A673 (cell line): ENCODE results near the gene HK3. TPM values are rescaled to one million over a fixed set of nuclear protein-coding genes. Genes with fewer than 3 reads are reported as not detected.

Source experiments
- BruUV-seq: library from RNA; stranded (reverse); fragments of 400-500 nt; replicated peaks from 2 replicates; lab custom pipeline; 2021; lab: Mats Ljungman, UMichigan
- CTCF ChIA-PET: fragments of 300-600 bp; sonication (Branson Sonifier 250); formaldehyde crosslinking; loops from one replicate; lab custom pipeline; 2022; ENCODE audit warnings: antibody characterized with exemption; lab: Charles Lee
- POLR2A ChIA-PET: fragments of 300-600 bp; sonication (Branson Sonifier 250); formaldehyde crosslinking; loops from one replicate; lab custom pipeline; 2022; ENCODE audit warnings: antibody characterized with exemption; ENCODE audit not compliant: low non-redundant PET; lab: Charles Lee
- DNase-seq: peaks from one replicate; pipeline ENCODE4 v3.0.0-alpha.2; 2015; ENCODE audit warnings: low spot score
- H3K27ac ChIP-seq: fragments of 200-600 bp; sonication (generic); 2 replicates; pipeline ENCODE4 v1.5.1; 2016; ENCODE audit warnings: mixed run types, low read depth, mild to moderate bottlenecking, mixed read lengths, antibody characterized with exemption, low read length; ENCODE audit not compliant: poor library complexity, severe bottlenecking
- H3K27me3 ChIP-seq: fragments of 200-600 bp; sonication (generic); replicated peaks from 2 replicates; pipeline ENCODE4 v1.6.1; 2017; ENCODE audit warnings: mixed run types, low read depth, mild to moderate bottlenecking, mixed read lengths, antibody characterized with exemption, low read length; ENCODE audit not compliant: insufficient read depth, poor library complexity
- H3K36me3 ChIP-seq: fragments of 200-600 bp; sonication (generic); 2 replicates; pipeline ENCODE4 v1.6.1; 2016; ENCODE audit warnings: mixed run types, mild to moderate bottlenecking, mixed read lengths, antibody characterized with exemption, low read length; ENCODE audit not compliant: insufficient read depth, poor library complexity, severe bottlenecking
- H3K4me1 ChIP-seq: fragments of 200-600 bp; sonication (generic); 2 replicates; pipeline ENCODE4 v1.6.1; 2017; ENCODE audit warnings: mixed run types, mild to moderate bottlenecking, mixed read lengths, antibody characterized with exemption, low read length; ENCODE audit not compliant: insufficient read depth, poor library complexity, severe bottlenecking
- H3K4me3 ChIP-seq: fragments of 200-600 bp; sonication (generic); 2 replicates; pipeline ENCODE4 v1.5.1; 2016; ENCODE audit warnings: low read depth, mixed run types, mild to moderate bottlenecking, mixed read lengths, low read length; ENCODE audit not compliant: poor library complexity, severe bottlenecking
- H3K9me3 ChIP-seq: fragments of 200-600 bp; sonication (generic); 2 replicates; pipeline ENCODE4 v1.6.1; 2016; ENCODE audit warnings: mixed run types, low read depth, mild to moderate bottlenecking, mixed read lengths, antibody characterized with exemption, low read length; ENCODE audit not compliant: poor library complexity, severe bottlenecking
- EZH2 ChIP-seq: fragments of 200-600 bp; sonication (generic); IDR thresholded peaks from 2 replicates; pipeline ENCODE4 v1.6.1; 2017; ENCODE audit warnings: borderline replicate concordance, low read depth, mild to moderate bottlenecking, mixed read lengths, antibody characterized with exemption, low read length; ENCODE audit not compliant: poor library complexity, severe bottlenecking
- intact Hi-C: fragments of 100-400 bp; cut with micrococcal nuclease; formaldehyde crosslinking; loops from one replicate; pipeline ENCODE4 v1.10.0; 2022; ENCODE audit not compliant: unreplicated experiment
- total RNA-seq: library from RNA; stranded (reverse); gene quantifications from 2 replicates; pipeline ENCODE4 v1.2.3, GENCODE V29; 2021
- TF ChIP-seq, protein P1 (sequence below): fragments of 300-800, 200-600 bp; sonication (generic); conservative IDR thresholded peaks from 2 replicates; pipeline ENCODE4 v1.5.1; 2017; ENCODE audit warnings: low read depth, mild to moderate bottlenecking, antibody characterized with exemption, low read length, moderate library complexity, mixed read lengths

HK3 gene
- total RNA-seq, 1 experiment from 2014 or later: 0.84 TPM

DNA sequence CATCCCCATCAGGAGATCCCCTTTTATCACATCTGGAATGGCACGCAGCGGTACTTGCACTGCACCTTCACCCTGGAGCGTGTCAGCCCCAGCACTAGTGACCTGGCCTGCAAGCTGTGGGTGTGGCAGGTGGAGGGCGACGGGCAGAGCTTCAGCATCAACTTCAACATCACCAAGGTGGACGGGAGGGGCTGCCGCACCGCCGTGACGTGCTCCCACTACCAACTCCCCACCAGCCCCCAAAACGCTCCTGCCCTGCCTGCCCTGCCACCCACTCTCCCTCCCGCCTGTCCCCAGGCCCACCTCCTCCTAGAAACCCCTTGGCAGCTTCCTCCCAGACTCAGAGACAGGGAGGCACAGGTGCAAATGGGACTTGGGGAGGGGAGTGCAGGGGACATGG is 20.7 kb downstream of the HK3 start:
- no peak for DNase-seq
- Histone ChIP-seq H3K4me1 (no peaks in the 10 kb centered on the region), H3K27me3 (no peaks in the 10 kb centered on the region), H3K27ac (no peak overlapping the region), H3K4me3 (no peak overlapping the region), H3K36me3 (no peaks in the 10 kb centered on the region), H3K9me3 (no peaks in the 10 kb centered on the region)
- ChIA-PET POLR2A (no interaction called here), CTCF (no interaction called here)
- no TSS peak for BruUV-seq
- intact Hi-C loops: no loop called here
- TF ChIP-seq, protein P1, sequence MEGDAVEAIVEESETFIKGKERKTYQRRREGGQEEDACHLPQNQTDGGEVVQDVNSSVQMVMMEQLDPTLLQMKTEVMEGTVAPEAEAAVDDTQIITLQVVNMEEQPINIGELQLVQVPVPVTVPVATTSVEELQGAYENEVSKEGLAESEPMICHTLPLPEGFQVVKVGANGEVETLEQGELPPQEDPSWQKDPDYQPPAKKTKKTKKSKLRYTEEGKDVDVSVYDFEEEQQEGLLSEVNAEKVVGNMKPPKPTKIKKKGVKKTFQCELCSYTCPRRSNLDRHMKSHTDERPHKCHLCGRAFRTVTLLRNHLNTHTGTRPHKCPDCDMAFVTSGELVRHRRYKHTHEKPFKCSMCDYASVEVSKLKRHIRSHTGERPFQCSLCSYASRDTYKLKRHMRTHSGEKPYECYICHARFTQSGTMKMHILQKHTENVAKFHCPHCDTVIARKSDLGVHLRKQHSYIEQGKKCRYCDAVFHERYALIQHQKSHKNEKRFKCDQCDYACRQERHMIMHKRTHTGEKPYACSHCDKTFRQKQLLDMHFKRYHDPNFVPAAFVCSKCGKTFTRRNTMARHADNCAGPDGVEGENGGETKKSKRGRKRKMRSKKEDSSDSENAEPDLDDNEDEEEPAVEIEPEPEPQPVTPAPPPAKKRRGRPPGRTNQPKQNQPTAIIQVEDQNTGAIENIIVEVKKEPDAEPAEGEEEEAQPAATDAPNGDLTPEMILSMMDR: no peak
- TF ChIP-seq EZH2: no peak

DNA sequence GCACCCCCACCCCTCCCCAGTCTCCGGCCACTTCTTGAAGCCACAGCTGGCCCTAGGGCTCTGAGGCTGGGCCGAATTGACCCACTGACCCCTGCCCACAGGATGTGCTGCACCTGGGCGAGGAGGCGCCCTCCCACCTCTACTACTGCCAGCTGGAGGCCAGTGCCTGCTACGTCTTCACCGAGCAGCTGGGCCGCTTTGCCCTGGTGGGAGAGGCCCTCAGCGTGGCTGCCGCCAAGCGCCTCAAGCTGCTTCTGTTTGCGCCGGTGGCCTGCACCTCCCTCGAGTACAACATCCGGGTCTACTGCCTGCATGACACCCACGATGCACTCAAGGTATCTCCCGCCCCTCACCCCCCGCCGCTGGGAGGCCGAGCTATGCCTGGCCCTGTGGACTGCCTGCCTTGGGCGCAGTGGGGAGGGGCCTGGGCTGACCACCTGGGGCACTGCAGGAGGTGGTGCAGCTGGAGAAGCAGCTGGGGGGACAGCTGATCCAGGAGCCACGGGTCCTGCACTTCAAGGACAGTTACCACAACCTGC is 21.3 kb downstream of the HK3 start:
- intact Hi-C loops: no loop called here
- ChIA-PET CTCF (no interaction called here), POLR2A (no interaction called here)
- no peaks in the 10 kb centered on the region for H3K4me1 ChIP-seq
- no peak overlapping the region for H3K27ac ChIP-seq
- BruUV-seq: no TSS peak
- H3K4me3 ChIP-seq: no peak overlapping the region
- TF ChIP-seq EZH2: no peak
- TF ChIP-seq, protein P1: no peak
- H3K27me3 ChIP-seq: no peaks in the 10 kb centered on the region
- H3K9me3 ChIP-seq: no peaks in the 10 kb centered on the region
- H3K36me3 ChIP-seq: no peaks in the 10 kb centered on the region
- DNase-seq: no peak

DNA sequence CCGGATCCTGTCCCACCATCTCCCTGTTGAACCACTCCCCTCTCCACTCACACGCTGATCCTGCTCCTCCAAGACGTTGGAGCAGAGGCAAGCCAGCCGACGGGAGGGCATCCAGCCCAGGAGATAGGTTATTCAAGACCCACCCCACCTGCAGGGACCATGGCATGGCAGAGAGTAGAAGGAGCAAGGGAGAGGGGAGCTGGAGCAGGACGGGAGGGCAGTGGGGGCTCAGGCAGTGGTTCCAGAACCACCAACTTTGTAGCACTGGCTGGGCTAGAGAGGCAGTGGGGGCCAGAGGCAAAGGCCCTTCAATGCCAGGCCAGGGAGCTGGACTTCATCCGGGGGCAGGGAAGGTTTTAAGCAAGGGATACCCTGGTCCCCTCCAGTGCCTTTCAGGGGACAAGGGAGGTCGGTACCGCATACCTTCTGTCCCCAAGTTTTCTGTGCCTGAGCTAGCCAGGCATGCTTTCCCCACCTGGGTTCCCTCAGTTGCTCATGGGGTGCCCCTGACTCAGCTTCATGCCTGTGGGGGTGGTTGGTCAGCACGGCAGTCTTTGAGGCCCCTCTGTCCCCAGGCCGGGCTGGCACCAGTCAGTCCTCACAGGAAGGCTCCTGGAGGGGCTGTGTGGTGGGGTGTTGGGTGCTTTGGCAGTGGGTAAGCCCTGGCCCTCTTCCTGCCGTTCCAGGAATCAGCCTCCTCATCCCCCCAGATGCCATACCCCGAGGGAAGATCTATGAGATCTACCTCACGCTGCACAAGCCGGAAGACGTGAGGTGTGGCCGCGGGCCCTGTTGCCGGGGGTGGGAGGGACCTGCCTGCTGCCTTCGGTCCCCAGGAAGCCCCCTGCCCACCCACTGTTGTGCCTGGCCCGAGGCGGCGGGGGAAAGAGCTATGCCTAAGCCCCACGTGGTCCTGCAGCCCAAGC is 22.4 kb downstream of the HK3 start:
- no TSS peak for BruUV-seq
- Histone ChIP-seq H3K4me3 (no peak overlapping the region), H3K4me1 (no peaks in the 10 kb centered on the region), H3K36me3 (no peaks in the 10 kb centered on the region), H3K27ac (no peak overlapping the region), H3K9me3 (no peaks in the 10 kb centered on the region), H3K27me3 (no peaks in the 10 kb centered on the region)
- ChIA-PET CTCF (no interaction called here), POLR2A (interaction anchor here (0.6 kb wide), 1 partner anchor 136 kb away, joined by 9 read pairs; no protein-coding TSS in a partner anchor)
- TF ChIP-seq, protein P1: no peak
- TF ChIP-seq EZH2: no peak
- no peak for DNase-seq
- intact Hi-C loops: no loop called here
